Measurements from ENCODE around the gene ARMC9.
"Not testable (repeated sequence)": the region's sequence is repeated elsewhere in the genome, so short reads cannot be mapped to it uniquely, and the experiment has no call there.

ARMC9 gene

GRCh38 chr2:231184319-231184718, 14.1 kb upstream of the ARMC9 start:
- no peak for DNase-seq

- DNase-seq: no peak
These were observed 13.2 kb upstream of the ARMC9 start for GRCh38 chr2:231185050-231185725.

GRCh38 chr2:231185886-231186285, 12.5 kb upstream of the ARMC9 start:
- no peak for DNase-seq

GRCh38 chr2:231186325-231186724, 12.1 kb upstream of the ARMC9 start:
- DNase-seq: no peak

GRCh38 chr2:231187736-231188505, 10.5 kb upstream of the ARMC9 start:
- DNase-seq: no peak

GRCh38 chr2:231188506-231189170, 9.8 kb upstream of the ARMC9 start:
- no peak for DNase-seq

- DNase-seq: no peak
These were observed 9.3 kb upstream of the ARMC9 start for GRCh38 chr2:231189171-231189530.

- DNase-seq: no peak
These were observed 8.6 kb upstream of the ARMC9 start for GRCh38 chr2:231189571-231190495.

- DNase-seq: no peak
These were observed 7.8 kb upstream of the ARMC9 start for GRCh38 chr2:231190531-231191197.

GRCh38 chr2:231191896-231192872, 6.2 kb upstream of the ARMC9 start:
- no peak for DNase-seq

GRCh38 chr2:231193216-231193615, 5.2 kb upstream of the ARMC9 start:
- no peak for DNase-seq

- DNase-seq: no peak
These were observed 1.8 kb upstream of the ARMC9 start for GRCh38 chr2:231196592-231196991.

- DNase-seq: not testable (repeated sequence)
These were observed 1.2 kb upstream of the ARMC9 start for GRCh38 chr2:231197196-231197595.

- no peak for DNase-seq
These were observed 633 bp upstream of the ARMC9 start for GRCh38 chr2:231197706-231198290.

- no peak for DNase-seq
These were observed 788 bp downstream of the ARMC9 start for GRCh38 chr2:231199219-231199618.

- DNase-seq: no peak
These were observed 2.5 kb downstream of the ARMC9 start for GRCh38 chr2:231200805-231201474.

GRCh38 chr2:231201475-231201814, 3.0 kb downstream of the ARMC9 start:
- no peak for DNase-seq

- DNase-seq: no peak
These were observed 4.7 kb downstream of the ARMC9 start for GRCh38 chr2:231203087-231203486.

GRCh38 chr2:231204146-231204545, 5.7 kb downstream of the ARMC9 start:
- DNase-seq: no peak

- no peak for DNase-seq
These were observed 6.2 kb downstream of the ARMC9 start for GRCh38 chr2:231204581-231204980.
